Ovary (tissue), 3 donors: Measurements from ENCODE around the gene CAMK1.

ENCODE experiments used
- CTCF ChIP-seq, 3 donors: fragments of 450-650 bp in 2 of 3; fragments of 200-600 bp in 1 of 3; IDR thresholded peaks; one replicate each; pipeline versions ENCODE4 v1.5.1 to v1.8.0; 2016 to 2022; ENCODE audit warnings: antibody characterized with exemption in 3 of 3, mild to moderate bottlenecking in 1 of 3
- EP300 ChIP-seq: sonication (generic); formaldehyde crosslinking; IDR thresholded peaks from one replicate; pipeline ENCODE4 v1.6.1; 2017; ENCODE audit warnings: antibody characterized with exemption
- POLR2A ChIP-seq: fragments of 450-650 bp; IDR thresholded peaks from one replicate; pipeline ENCODE4 v1.6.1; 2017; ENCODE audit warnings: antibody characterized with exemption, mild to moderate bottlenecking, moderate library complexity
- donor health status: DM: no; HTN: no; CAD: no.

DNA sequence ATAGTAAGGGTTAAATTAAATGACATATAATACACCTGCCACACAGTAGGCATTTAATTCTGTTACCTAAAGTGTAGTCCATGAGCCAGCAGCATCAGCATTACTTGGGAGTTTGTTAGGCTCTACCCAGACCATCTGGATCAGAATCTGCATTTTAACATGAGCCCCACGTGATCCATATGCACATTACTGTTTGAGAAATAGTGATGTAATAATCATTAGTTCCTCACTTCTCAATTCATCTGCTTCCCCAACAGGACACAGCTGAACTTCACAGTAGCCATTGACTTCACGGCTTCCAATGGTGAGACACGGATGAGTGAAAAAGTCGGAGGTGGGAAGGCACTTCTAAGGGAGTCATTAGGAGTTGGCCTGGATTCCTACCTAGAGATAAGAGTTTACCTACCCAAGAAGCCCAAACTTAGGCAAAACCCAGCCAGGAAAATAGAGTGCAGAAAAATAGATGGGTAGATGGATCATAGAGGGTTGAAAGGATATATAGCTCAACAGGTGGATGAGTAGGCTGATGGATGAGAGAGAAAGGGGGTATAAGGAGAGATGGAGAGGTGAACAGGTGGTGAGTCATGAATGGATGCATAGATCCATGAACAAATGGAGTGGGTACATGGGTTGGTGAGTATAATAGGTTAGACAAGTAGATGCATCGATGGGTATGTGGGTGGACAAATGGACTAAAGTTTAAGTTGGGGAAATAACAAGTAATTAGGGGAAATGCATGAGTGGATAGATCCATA lies 52.8 kb downstream of the CAMK1 start:
- no peak for TF ChIP-seq POLR2A
- TF ChIP-seq CTCF (IDR thresholded peaks at IDR 0.05) = no peak
- TF ChIP-seq EP300 = no peak
